HL-60 (cell line): ENCODE measurements around the gene CYYR1.

Source experiments
- CTCF ChIP-seq: IDR thresholded peaks from one replicate; pipeline ENCODE4 v1.5.1; 2011; ENCODE audit warnings: low read length, control low read depth, inconsistent platforms; ENCODE audit not compliant: insufficient read depth
- GABPA ChIP-seq: IDR thresholded peaks from 2 replicates; pipeline ENCODE4 v1.6.1; 2012; ENCODE audit warnings: low read depth
- POLR2AphosphoS5 ChIP-seq: IDR thresholded peaks from 2 replicates; pipeline ENCODE4 v1.6.1; 2012; ENCODE audit warnings: low read depth
- SPI1 ChIP-seq: IDR thresholded peaks from 2 replicates; pipeline ENCODE4 v1.6.1; 2012; ENCODE audit warnings: low read depth, mild to moderate bottlenecking, borderline replicate concordance
- TF ChIP-seq, protein P1 (sequence below): IDR thresholded peaks from 2 replicates; pipeline ENCODE4 v1.6.1; 2012; ENCODE audit warnings: low read depth; ENCODE audit not compliant: insufficient replicate concordance

GRCh38 chr21:26591543-26591942 lies 18.5 kb upstream of the CYYR1 start:
- TF ChIP-seq CTCF (no peak), POLR2AphosphoS5 (no peak), SPI1 (no peak), GABPA (no peak)
- TF ChIP-seq, protein P1, sequence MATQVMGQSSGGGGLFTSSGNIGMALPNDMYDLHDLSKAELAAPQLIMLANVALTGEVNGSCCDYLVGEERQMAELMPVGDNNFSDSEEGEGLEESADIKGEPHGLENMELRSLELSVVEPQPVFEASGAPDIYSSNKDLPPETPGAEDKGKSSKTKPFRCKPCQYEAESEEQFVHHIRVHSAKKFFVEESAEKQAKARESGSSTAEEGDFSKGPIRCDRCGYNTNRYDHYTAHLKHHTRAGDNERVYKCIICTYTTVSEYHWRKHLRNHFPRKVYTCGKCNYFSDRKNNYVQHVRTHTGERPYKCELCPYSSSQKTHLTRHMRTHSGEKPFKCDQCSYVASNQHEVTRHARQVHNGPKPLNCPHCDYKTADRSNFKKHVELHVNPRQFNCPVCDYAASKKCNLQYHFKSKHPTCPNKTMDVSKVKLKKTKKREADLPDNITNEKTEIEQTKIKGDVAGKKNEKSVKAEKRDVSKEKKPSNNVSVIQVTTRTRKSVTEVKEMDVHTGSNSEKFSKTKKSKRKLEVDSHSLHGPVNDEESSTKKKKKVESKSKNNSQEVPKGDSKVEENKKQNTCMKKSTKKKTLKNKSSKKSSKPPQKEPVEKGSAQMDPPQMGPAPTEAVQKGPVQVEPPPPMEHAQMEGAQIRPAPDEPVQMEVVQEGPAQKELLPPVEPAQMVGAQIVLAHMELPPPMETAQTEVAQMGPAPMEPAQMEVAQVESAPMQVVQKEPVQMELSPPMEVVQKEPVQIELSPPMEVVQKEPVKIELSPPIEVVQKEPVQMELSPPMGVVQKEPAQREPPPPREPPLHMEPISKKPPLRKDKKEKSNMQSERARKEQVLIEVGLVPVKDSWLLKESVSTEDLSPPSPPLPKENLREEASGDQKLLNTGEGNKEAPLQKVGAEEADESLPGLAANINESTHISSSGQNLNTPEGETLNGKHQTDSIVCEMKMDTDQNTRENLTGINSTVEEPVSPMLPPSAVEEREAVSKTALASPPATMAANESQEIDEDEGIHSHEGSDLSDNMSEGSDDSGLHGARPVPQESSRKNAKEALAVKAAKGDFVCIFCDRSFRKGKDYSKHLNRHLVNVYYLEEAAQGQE: no peak
